Liver (tissue), 9 donors: ENCODE results near the gene RXFP2. TPM values are rescaled to one million over a fixed set of nuclear protein-coding genes. Genes with fewer than 3 reads are reported as not detected.

Source experiments
- DNase-seq: peaks from one replicate; pipeline ENCODE4 v3.0.0-alpha.2; 2017; ENCODE audit warnings: low spot score
- H3K27ac ChIP-seq, 2 donors: one replicate each; pipeline ENCODE4 v1.7.0; 2013; ENCODE audit warnings: inconsistent platforms in 2 of 2, low read length in 2 of 2, control low read depth in 1 of 2, low read depth in 1 of 2, mild to moderate bottlenecking in 1 of 2
- H3K27me3 ChIP-seq, 4 donors: one replicate each; pipeline versions ENCODE4 v1.6.1 to v1.7.0; 2013; ENCODE audit warnings: low read length in 3 of 4, inconsistent platforms in 1 of 4, mild to moderate bottlenecking in 1 of 4, moderate library complexity in 1 of 4; ENCODE audit not compliant: control insufficient read depth in 4 of 4, insufficient read depth in 4 of 4
- H3K36me3 ChIP-seq, 4 donors: one replicate each; pipeline versions ENCODE4 v1.6.1 to v1.7.0; 2013; ENCODE audit warnings: low read length in 3 of 4, mild to moderate bottlenecking in 3 of 4, low read depth in 1 of 4, moderate library complexity in 1 of 4; ENCODE audit not compliant: control insufficient read depth in 4 of 4, insufficient read depth in 3 of 4
- H3K4me1 ChIP-seq, 4 donors: one replicate each; pipeline versions ENCODE4 v1.6.1 to v1.7.0; 2013; ENCODE audit warnings: low read length in 3 of 4, mild to moderate bottlenecking in 3 of 4, moderate library complexity in 1 of 4; ENCODE audit not compliant: control insufficient read depth in 4 of 4, insufficient read depth in 4 of 4
- H3K4me3 ChIP-seq, 3 donors: one replicate each; pipeline versions ENCODE4 v1.6.1 to v1.7.0; 2013; ENCODE audit warnings: low read length in 3 of 3, control low read depth in 1 of 3, low read depth in 1 of 3, mild to moderate bottlenecking in 1 of 3
- H3K9ac ChIP-seq, 2 donors: one replicate each; pipeline ENCODE4 v1.7.0; 2013; ENCODE audit warnings: low read length in 2 of 2, mild to moderate bottlenecking in 2 of 2, moderate library complexity in 2 of 2, control low read depth in 1 of 2, low read depth in 1 of 2
- H3K9me3 ChIP-seq, 4 donors: one replicate each; pipeline versions ENCODE4 v1.6.1 to v1.7.0; 2013; ENCODE audit warnings: low read length in 3 of 4; ENCODE audit not compliant: control insufficient read depth in 4 of 4
- CTCF ChIP-seq: fragments of 150-350 bp; IDR thresholded peaks from 2 replicates; pipeline ENCODE4 v1.5.1; 2017; ENCODE audit warnings: improper control_type of control experiment, low read depth, low read length; ENCODE audit not compliant: missing input control
- EGR1 ChIP-seq, 2 donors: IDR thresholded peaks; 2 replicates each; pipeline ENCODE4 v1.6.1; 2016 to 2018; ENCODE audit warnings: antibody characterized with exemption in 2 of 2, low read depth in 2 of 2
- GABPA ChIP-seq, 2 donors: IDR thresholded peaks in 1 of 2; conservative IDR thresholded peaks in 1 of 2; 2 replicates each; pipeline ENCODE4 v1.6.1; 2016; ENCODE audit warnings: antibody characterized with exemption in 2 of 2, mild to moderate bottlenecking in 1 of 2, moderate library complexity in 1 of 2
- JUND ChIP-seq, 2 donors: IDR thresholded peaks; 2 replicates each; pipeline ENCODE4 v1.6.1; 2016; ENCODE audit warnings: antibody characterized with exemption in 2 of 2
- MAX ChIP-seq: IDR thresholded peaks from 2 replicates; pipeline ENCODE4 v1.6.1; 2016; ENCODE audit warnings: antibody characterized with exemption
- NR2F2 ChIP-seq: IDR thresholded peaks from 2 replicates; pipeline ENCODE4 v1.6.1; 2016; ENCODE audit warnings: antibody characterized with exemption
- RAD21 ChIP-seq, 2 donors: IDR thresholded peaks; 2 replicates each; pipeline ENCODE4 v1.6.1; 2016; ENCODE audit warnings: antibody characterized with exemption in 2 of 2, mild to moderate bottlenecking in 2 of 2
- REST ChIP-seq: IDR thresholded peaks from 2 replicates; pipeline ENCODE4 v1.6.1; 2016; ENCODE audit warnings: antibody characterized with exemption, mild to moderate bottlenecking
- SP1 ChIP-seq: IDR thresholded peaks from 2 replicates; pipeline ENCODE4 v1.6.1; 2018; ENCODE audit warnings: antibody characterized with exemption, mild to moderate bottlenecking
- ZBTB33 ChIP-seq: IDR thresholded peaks from 2 replicates; pipeline ENCODE4 v1.6.1; 2016; ENCODE audit warnings: antibody characterized with exemption
- WGBS: extraction: QIAGEN DNeasy Blood & Tissue Kit; methylation state at CpG from one replicate; pipeline ENCODE4 v1.1.7; 2013; 5-methylcytosine and 5-hydroxymethylcytosine counted together
- polyA plus RNA-seq, 2 donors: library from polyadenylated mRNA; stranded (reverse) in 1 of 2; unstranded in 1 of 2; fragments of 200-250 nt in 1 of 2; fragments of >200 nt in 1 of 2; fragmentation: Nextera tagmentation in 1 of 2; extraction: Ambion mirVana in 1 of 2; gene quantifications; one replicate each; pipeline versions ENCODE4 v1.2.1 to v1.2.3, GENCODE V29; 2013 to 2015
- total RNA-seq, 2 donors: library from RNA; depleted of rRNA; stranded (reverse); fragments of >200 nt; gene quantifications; one replicate each; pipeline ENCODE4 v1.2.3, GENCODE V29; 2014
- donor health status: healthy.
- donor health status: healthy.
- donor health status: healthy.
- donor health status: healthy.
- donor health status: healthy.

The RXFP2 gene
- total and polyA plus RNA-seq, 4 donors = not detected

GRCh38 chr13:31725841-31726240 lies 13.5 kb upstream of the RXFP2 start (continued):
- TF ChIP-seq CTCF = no peak

- Histone ChIP-seq H3K27ac (no peak overlapping the region), H3K36me3 (no peaks in the 10 kb centered on the region), H3K4me1 (peaks cover 0 to 7% (median 0%) of the 10 kb centered on the region in 4 donors), H3K9ac (no peak overlapping the region), H3K27me3 (peaks cover 0 to 3% (median 0%) of the 10 kb centered on the region in 4 donors), H3K4me3 (no peak overlapping the region), H3K9me3 (no peaks in the 10 kb centered on the region)
- WGBS = 74% methylated on average over 6 of the region's 6 CpGs
- no peak for DNase-seq
- TF ChIP-seq EGR1 (IDR thresholded peaks at IDR 0.05; ENCODE audit: low read depth in 2 of 2) (no peak), JUND (IDR thresholded peaks at IDR 0.05) (no peak), SP1 (no peak), GABPA (IDR thresholded peaks at IDR 0.05 in 1 of 2, conservative IDR thresholded peaks at IDR 0.05 in 1 of 2) (no peak), CTCF (no peak), MAX (no peak), ZBTB33 (no peak), RAD21 (IDR thresholded peaks at IDR 0.05) (no peak), REST (no peak), NR2F2 (no peak)
These were observed 7.4 kb upstream of the RXFP2 start for GRCh38 chr13:31731921-31732320.
